LNCaP clone FGC (cell line): ENCODE results near the gene NCS1.

ENCODE experiments used
- DNase-seq: peaks from one replicate; pipeline ENCODE4 v3.0.0-alpha.2; 2011; ENCODE audit warnings: low read depth
- H3K4me3 ChIP-seq: 2 replicates; pipeline ENCODE4 v1.5.1; 2011; ENCODE audit warnings: mild to moderate bottlenecking, low read depth, low read length, control low read depth
- TF ChIP-seq, protein P1 (sequence below): IDR thresholded peaks from 2 replicates; pipeline ENCODE4 v1.5.1; 2012; ENCODE audit warnings: mild to moderate bottlenecking; ENCODE audit not compliant: control insufficient read depth, insufficient read depth; ENCODE audit errors: extremely low read depth

The NCS1 gene

DNA sequence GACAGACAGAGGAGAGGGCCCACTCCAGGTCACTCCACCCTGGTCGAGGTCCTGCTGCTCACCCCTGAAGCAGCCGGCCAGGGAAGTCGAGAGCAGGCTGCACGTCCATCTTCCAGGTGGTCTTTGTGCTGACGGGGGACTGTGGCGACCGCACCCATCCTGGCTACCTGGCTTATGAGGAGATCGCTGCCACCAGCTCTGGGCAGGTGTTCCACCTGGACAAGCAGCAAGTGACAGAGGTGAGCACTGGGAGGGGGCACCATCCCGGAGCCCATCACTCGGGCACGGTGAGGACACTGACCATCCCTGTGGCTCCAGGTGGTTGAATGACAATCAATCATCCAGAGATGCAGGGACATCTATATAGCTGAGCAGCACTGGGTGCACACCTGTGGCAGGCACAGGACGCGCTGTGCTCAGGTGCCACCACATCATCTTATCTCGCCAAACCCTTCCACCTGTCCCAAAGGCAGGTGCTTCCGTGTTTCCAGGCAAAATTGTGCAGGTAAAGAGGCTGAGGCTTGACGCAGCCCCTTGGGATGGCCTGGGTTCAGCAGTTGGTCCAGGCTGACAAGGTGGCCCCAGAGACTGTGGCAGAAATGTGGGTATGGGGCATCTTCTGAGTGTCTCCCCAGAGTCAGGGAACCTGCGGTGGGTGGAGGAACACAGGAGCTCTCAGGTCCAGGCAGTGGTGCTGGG, 114.0 kb downstream of the NCS1 start:
- no peak overlapping the region for H3K4me3 ChIP-seq
- DNase-seq: no peak
- TF ChIP-seq, protein P1, sequence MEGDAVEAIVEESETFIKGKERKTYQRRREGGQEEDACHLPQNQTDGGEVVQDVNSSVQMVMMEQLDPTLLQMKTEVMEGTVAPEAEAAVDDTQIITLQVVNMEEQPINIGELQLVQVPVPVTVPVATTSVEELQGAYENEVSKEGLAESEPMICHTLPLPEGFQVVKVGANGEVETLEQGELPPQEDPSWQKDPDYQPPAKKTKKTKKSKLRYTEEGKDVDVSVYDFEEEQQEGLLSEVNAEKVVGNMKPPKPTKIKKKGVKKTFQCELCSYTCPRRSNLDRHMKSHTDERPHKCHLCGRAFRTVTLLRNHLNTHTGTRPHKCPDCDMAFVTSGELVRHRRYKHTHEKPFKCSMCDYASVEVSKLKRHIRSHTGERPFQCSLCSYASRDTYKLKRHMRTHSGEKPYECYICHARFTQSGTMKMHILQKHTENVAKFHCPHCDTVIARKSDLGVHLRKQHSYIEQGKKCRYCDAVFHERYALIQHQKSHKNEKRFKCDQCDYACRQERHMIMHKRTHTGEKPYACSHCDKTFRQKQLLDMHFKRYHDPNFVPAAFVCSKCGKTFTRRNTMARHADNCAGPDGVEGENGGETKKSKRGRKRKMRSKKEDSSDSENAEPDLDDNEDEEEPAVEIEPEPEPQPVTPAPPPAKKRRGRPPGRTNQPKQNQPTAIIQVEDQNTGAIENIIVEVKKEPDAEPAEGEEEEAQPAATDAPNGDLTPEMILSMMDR: no peak
